ENCODE data around the gene NECAB2.

- TF ChIP-seq CTCF (IDR thresholded peaks at IDR 0.05; ENCODE audit: poor library complexity, severe bottlenecking) (no peak), REST (IDR thresholded peaks at IDR 0.05; ENCODE audit: borderline replicate concordance) (no peak), EZH2 (IDR thresholded peaks at IDR 0.05; ENCODE audit: borderline replicate concordance, insufficient read depth, low read length, poor library complexity, severe bottlenecking) (no peak), TAF1 (IDR thresholded peaks at IDR 0.05; ENCODE audit: low read depth) (no peak), POLR2AphosphoS5 (IDR thresholded peaks at IDR 0.05) (no peak), RAD21 (conservative IDR thresholded peaks at IDR 0.05) (no peak), EP300 (conservative IDR thresholded peaks at IDR 0.05; ENCODE audit: poor library complexity, severe bottlenecking) (no peak)
Observed at GRCh38 chr16:83952940-83953795, 14.9 kb upstream of the NECAB2 start, which contains the start of gene OSGIN1.

Measured in neural cell (in vitro differentiated cells).